B cell (primary cell): ENCODE data around the gene USP21. TPM values are rescaled to one million over a fixed set of nuclear protein-coding genes. Genes with fewer than 3 reads are reported as not detected.
A peak's percentile ranks its signal among the peaks of the same experiment; 100 is the strongest.

Experiments
- ATAC-seq: fragments of 200-7000 bp; cut with Tn5 transposase; one replicate; pipeline ENCODE4 v1.10.0; 2021; ENCODE audit warnings: low read depth, mild to moderate bottlenecking, moderate number of reproducible peaks, moderate library complexity
- CTCF ChIA-PET: fragments of 350-600 bp; sonication (Branson Sonifier 250); formaldehyde crosslinking; loops from one replicate; lab custom pipeline; 2021; ENCODE audit warnings: antibody characterized with exemption, inconsistent platforms; lab: Charles Lee
- POLR2A ChIA-PET: fragments of 350-600 bp; sonication (Branson Sonifier 250); formaldehyde crosslinking; loops from one replicate; lab custom pipeline; 2021; ENCODE audit warnings: antibody characterized with exemption; lab: Charles Lee
- DNase-seq: peaks from one replicate; pipeline ENCODE4 v3.0.0; 2013
- H2AFZ ChIP-seq: 2 replicates; pipeline ENCODE4 v1.6.1; 2012; ENCODE audit warnings: mild to moderate bottlenecking, low read depth, low read length; ENCODE audit not compliant: insufficient read depth, poor library complexity, severe bottlenecking
- H3K27ac ChIP-seq, 2 donors: 1 replicate in 1 of 2; 2 replicates in 1 of 2; pipeline ENCODE4 v1.5.1; 2012 to 2013; ENCODE audit warnings: low read length in 2 of 2, mild to moderate bottlenecking in 2 of 2, moderate library complexity in 1 of 2
- H3K27me3 ChIP-seq, 4 experiments: fragments of 200-600 bp in 1 of 4; sonication (generic) in 1 of 4; replicated peaks in 1 of 4; 1 replicate in 2 of 4; 2 replicates in 2 of 4; pipeline versions ENCODE4 v1.6.1 to v1.7.0; 2013 to 2016; ENCODE audit warnings: low read length in 3 of 4, mild to moderate bottlenecking in 2 of 4, mixed read lengths in 1 of 4, moderate library complexity in 1 of 4; ENCODE audit not compliant: insufficient read depth in 4 of 4, control insufficient read depth in 3 of 4; ENCODE audit errors: control extremely low read depth in 1 of 4
- H3K36me3 ChIP-seq, 2 experiments: replicated peaks in 1 of 2; 1 replicate in 1 of 2; 2 replicates in 1 of 2; pipeline versions ENCODE4 v1.6.1 to v1.7.1; 2013; ENCODE audit warnings: low read length in 1 of 2; ENCODE audit not compliant: insufficient read depth in 2 of 2, control insufficient read depth in 1 of 2; ENCODE audit errors: control extremely low read depth in 1 of 2, extremely low read depth in 1 of 2
- H3K4me1 ChIP-seq, 2 donors: fragments of 200-600 bp in 1 of 2; sonication (generic) in 1 of 2; 1 replicate in 1 of 2; 2 replicates in 1 of 2; pipeline versions ENCODE4 v1.5.1 to v1.6.1; 2013 to 2017; ENCODE audit warnings: low read length in 2 of 2; ENCODE audit not compliant: control insufficient read depth in 2 of 2, insufficient read depth in 2 of 2
- H3K4me2 ChIP-seq: replicated peaks from 2 replicates; pipeline ENCODE3; 2012; ENCODE audit warnings: mild to moderate bottlenecking, low read depth, low read length; ENCODE audit not compliant: poor library complexity, severe bottlenecking
- H3K4me3 ChIP-seq, 5 experiments: fragments of 200-600 bp in 1 of 5; sonication (generic) in 1 of 5; 1 replicate in 3 of 5; 2 replicates in 2 of 5; pipeline versions ENCODE4 v1.5.1 to v1.7.0; 2011 to 2016; ENCODE audit warnings: low read length in 4 of 5, mild to moderate bottlenecking in 4 of 5, low read depth in 2 of 5, control low read depth in 1 of 5, moderate library complexity in 1 of 5; ENCODE audit not compliant: insufficient read depth in 1 of 5; ENCODE audit errors: control extremely low read depth in 1 of 5, extremely low read depth in 1 of 5
- H3K79me2 ChIP-seq: fragments of 200-600 bp; sonication (generic); one replicate; pipeline ENCODE4 v1.6.0; 2016; ENCODE audit warnings: low read length; ENCODE audit not compliant: control insufficient read depth, insufficient read depth
- H3K9ac ChIP-seq: fragments of 200-600 bp; sonication (generic); 2 replicates; pipeline ENCODE4 v1.6.1; 2017; ENCODE audit warnings: mild to moderate bottlenecking, low read length, moderate library complexity
- H3K9me3 ChIP-seq, 3 donors: one replicate each; pipeline versions ENCODE4 v1.6.1 to v1.7.1; 2013; ENCODE audit warnings: low read length in 2 of 3; ENCODE audit not compliant: control insufficient read depth in 2 of 3, insufficient read depth in 1 of 3; ENCODE audit errors: control extremely low read depth in 1 of 3
- H4K20me1 ChIP-seq: 2 replicates; pipeline ENCODE4 v1.6.0; 2012; ENCODE audit warnings: mild to moderate bottlenecking, low read length; ENCODE audit not compliant: insufficient read depth, control insufficient read depth, poor library complexity, severe bottlenecking
- H3K27ac Mint-ChIP-seq: one replicate; pipeline ENCODE4 v1.8.0; 2021; ENCODE audit warnings: mixed read lengths
- H3K27me3 Mint-ChIP-seq: one replicate; pipeline ENCODE4 v1.8.0; 2021; ENCODE audit warnings: mixed read lengths
- H3K4me1 Mint-ChIP-seq: one replicate; pipeline ENCODE4 v1.8.0; 2021; ENCODE audit warnings: mixed read lengths
- H3K4me3 Mint-ChIP-seq: one replicate; pipeline ENCODE4 v1.8.0; 2021; ENCODE audit warnings: mixed read lengths
- H3K9me3 Mint-ChIP-seq: one replicate; pipeline ENCODE4 v1.8.0; 2022; ENCODE audit warnings: mixed read lengths; ENCODE audit not compliant: insufficient read depth
- EZH2 ChIP-seq: IDR thresholded peaks from 2 replicates; pipeline ENCODE4 v1.6.1; 2012; ENCODE audit warnings: borderline replicate concordance, low read depth, mild to moderate bottlenecking, moderate library complexity, low read length; ENCODE audit not compliant: insufficient read depth, poor library complexity, severe bottlenecking
- WGBS: methylation state at CpG from one replicate; pipeline ENCODE4 v1.1.5; 2013; ENCODE audit warnings: missing lambda C conversion rate; ENCODE audit not compliant: insufficient coverage; 5-methylcytosine and 5-hydroxymethylcytosine counted together
- intact Hi-C: fragments of 100-400 bp; cut with micrococcal nuclease; formaldehyde crosslinking; loops from one replicate; pipeline ENCODE4 v1.10.0; 2022
- polyA plus RNA-seq: library from polyadenylated mRNA; depleted of rRNA; stranded (reverse); fragments of >200 nt; gene quantifications from 2 replicates; pipeline ENCODE4 v1.2.3, GENCODE V29; 2012
- total RNA-seq, 2 donors: library from RNA; stranded (reverse); fragments of 120-200 nt in 1 of 2; gene quantifications; 1 replicate in 1 of 2; 2 replicates in 1 of 2; pipeline versions ENCODE4 v1.2.3 to v1.2.4, GENCODE V29; 2013 to 2022
- TF ChIP-seq, protein P1 (sequence below): fragments of 200-600 bp; IDR thresholded peaks from one replicate; pipeline ENCODE4 v1.8.0; 2022; ENCODE audit warnings: antibody characterized with exemption, mild to moderate bottlenecking

The USP21 gene
- total and polyA plus RNA-seq, 2 donors (not counting 1 experiment from before 2014, with no cell fraction given), result 53.3 to 81.6 TPM

DNA sequence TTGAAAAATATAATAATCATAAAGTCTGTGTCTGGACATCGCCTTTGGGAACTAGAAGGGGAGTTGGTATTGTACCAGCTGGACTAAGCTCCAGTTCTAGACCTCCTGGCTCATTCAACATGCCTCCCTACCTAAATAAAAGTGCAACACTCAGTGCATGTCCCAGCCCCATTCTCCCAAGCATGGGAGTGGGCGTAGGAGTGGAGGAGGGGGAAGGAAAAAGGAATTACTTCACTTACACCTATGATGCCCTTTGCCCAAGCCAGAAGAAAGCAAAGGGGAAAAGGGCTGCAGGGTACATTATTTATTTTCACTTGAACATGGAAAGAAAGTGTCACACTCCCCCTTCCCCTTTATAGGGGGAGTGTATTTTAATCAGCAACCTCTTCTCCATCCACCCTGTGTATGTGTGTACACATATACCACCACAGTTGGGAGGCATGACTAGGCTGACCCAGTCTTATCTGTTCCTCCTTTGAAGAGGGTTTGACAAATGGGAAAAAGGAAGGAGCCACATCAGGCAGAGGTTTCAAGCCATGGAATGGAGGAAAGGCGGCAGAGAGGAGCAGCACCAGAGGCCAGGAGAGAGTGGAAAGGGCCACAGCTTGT lies 38.2 kb upstream of the USP21 start:
- intact Hi-C loops, result no loop called here
- no peak overlapping the region for H3K9ac ChIP-seq
- Mint-ChIP-seq H3K4me3 (no peak overlapping the region), H3K9me3 (no peaks in the 10 kb centered on the region), H3K27me3 (no peaks in the 10 kb centered on the region), H3K27ac (peak overlapping the region; percentile 79), H3K4me1 (peaks cover 58% of the 10 kb centered on the region)
- no CpG with 5 or more reads among the region's 3 CpGs for WGBS
- H4K20me1 ChIP-seq, result no peaks in the 10 kb centered on the region
- DNase-seq (no peak), ATAC-seq (no peak)
- peaks cover 50% of the 10 kb centered on the region for H3K79me2 ChIP-seq
- POLR2A ChIA-PET, result interaction anchor here (0.7 to 1.5 kb wide), 2 partner anchors 62 to 76 kb away, joined by 4 to 6 read pairs; no protein-coding TSS in a partner anchor
- peak overlapping the region; percentile 64 to 68 for H3K27ac ChIP-seq
- no peak for TF ChIP-seq EZH2
- TF ChIP-seq, protein P1, sequence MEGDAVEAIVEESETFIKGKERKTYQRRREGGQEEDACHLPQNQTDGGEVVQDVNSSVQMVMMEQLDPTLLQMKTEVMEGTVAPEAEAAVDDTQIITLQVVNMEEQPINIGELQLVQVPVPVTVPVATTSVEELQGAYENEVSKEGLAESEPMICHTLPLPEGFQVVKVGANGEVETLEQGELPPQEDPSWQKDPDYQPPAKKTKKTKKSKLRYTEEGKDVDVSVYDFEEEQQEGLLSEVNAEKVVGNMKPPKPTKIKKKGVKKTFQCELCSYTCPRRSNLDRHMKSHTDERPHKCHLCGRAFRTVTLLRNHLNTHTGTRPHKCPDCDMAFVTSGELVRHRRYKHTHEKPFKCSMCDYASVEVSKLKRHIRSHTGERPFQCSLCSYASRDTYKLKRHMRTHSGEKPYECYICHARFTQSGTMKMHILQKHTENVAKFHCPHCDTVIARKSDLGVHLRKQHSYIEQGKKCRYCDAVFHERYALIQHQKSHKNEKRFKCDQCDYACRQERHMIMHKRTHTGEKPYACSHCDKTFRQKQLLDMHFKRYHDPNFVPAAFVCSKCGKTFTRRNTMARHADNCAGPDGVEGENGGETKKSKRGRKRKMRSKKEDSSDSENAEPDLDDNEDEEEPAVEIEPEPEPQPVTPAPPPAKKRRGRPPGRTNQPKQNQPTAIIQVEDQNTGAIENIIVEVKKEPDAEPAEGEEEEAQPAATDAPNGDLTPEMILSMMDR, result no peak
- H3K4me1 ChIP-seq, result peaks cover 41 to 48% of the 10 kb centered on the region in 2 donors
- H3K9me3 ChIP-seq, result no peaks in the 10 kb centered on the region
- peak overlapping the region; percentile 30 for H3K4me2 ChIP-seq
- no peaks in the 10 kb centered on the region for H3K27me3 ChIP-seq
- H2AFZ ChIP-seq, result no peak overlapping the region
- CTCF ChIA-PET, result interaction anchor here (1.4 to 1.5 kb wide), 2 partner anchors 19 to 123 kb away, joined by 3 to 4 read pairs; no protein-coding TSS in a partner anchor
- peaks cover 0 to 47% of the 10 kb centered on the region in 2 experiments for H3K36me3 ChIP-seq
- no peak overlapping the region for H3K4me3 ChIP-seq

DNA sequence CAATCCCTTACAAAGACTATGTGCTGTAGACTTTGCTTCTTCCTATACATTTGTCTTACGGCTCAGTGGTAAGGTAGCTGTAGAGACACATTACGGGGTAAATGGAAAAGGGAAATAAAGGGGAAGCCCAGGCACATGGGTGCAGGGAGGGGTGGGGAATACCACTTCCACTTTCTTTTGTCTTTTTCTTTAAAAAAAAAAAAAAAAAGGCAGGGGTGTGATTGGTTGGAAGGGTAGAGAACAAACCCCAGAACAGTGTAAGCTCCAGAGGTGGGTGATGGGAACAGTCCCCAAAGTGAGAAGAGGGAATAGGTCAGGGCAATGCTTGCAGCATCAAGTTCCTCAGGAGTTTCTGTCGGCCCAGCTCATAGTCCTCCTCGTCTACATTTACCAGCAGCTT lies 37.5 kb upstream of the USP21 start:
- TF ChIP-seq EZH2, result no peak
- TF ChIP-seq, protein P1, result no peak
- WGBS, result no CpG with 5 or more reads among the region's 4 CpGs
- Mint-ChIP-seq H3K27ac (peak overlapping the region; percentile 79), H3K4me3 (peak overlapping the region; percentile 52), H3K4me1 (peaks cover 53% of the 10 kb centered on the region), H3K27me3 (no peaks in the 10 kb centered on the region), H3K9me3 (no peaks in the 10 kb centered on the region)
- ChIA-PET CTCF (interaction anchor here (0.6 to 1.5 kb wide), 3 partner anchors 18 to 124 kb away, joined by 3 to 4 read pairs (median 3); no protein-coding TSS in a partner anchor), POLR2A (interaction anchor here (0.7 to 1.5 kb wide), 2 partner anchors 62 to 77 kb away, joined by 4 to 6 read pairs; no protein-coding TSS in a partner anchor)
- intact Hi-C loops, result no loop called here
- Histone ChIP-seq H3K4me2 (peak overlapping the region; percentile 30), H3K36me3 (peaks cover 0 to 50% of the 10 kb centered on the region in 2 experiments), H3K9ac (no peak overlapping the region), H3K27ac (peak overlapping the region; percentile 64 to 68), H3K4me1 (peaks cover 34 to 42% of the 10 kb centered on the region in 2 donors), H3K79me2 (peaks cover 47% of the 10 kb centered on the region), H3K9me3 (no peaks in the 10 kb centered on the region), H3K4me3 (no peak overlapping the region), H2AFZ (no peak overlapping the region), H3K27me3 (no peaks in the 10 kb centered on the region), H4K20me1 (no peaks in the 10 kb centered on the region)
- DNase-seq (peak; percentile 69), ATAC-seq (no peak)
